ENCODE data around the gene KCNJ10.

- TF ChIP-seq CTCF (IDR thresholded peaks at IDR 0.05; ENCODE audit: insufficient read depth, low read depth, low read length) (no peak), EZH2 (IDR thresholded peaks at IDR 0.05; ENCODE audit: insufficient read depth, low read length) (no peak)
Measured at GRCh38 chr1:160061369-160062229, 8.4 kb downstream of the KCNJ10 start.

Measured in astrocyte (in vitro differentiated cells and primary cell).